Brain microvascular endothelial cell (primary cell): ENCODE results near the gene CLSTN1.

ENCODE experiments used
- DNase-seq: peaks from one replicate; pipeline ENCODE4 v3.0.0-alpha.2; 2020
- H3K27ac ChIP-seq: fragments of 250-450 bp; sonication (Bioruptor Pico); 2 replicates; pipeline ENCODE4 v1.5.1; 2020; ENCODE audit warnings: mild to moderate bottlenecking, moderate library complexity
- H3K27me3 ChIP-seq: fragments of 250-450 bp; sonication (Bioruptor Pico); replicated peaks from 2 replicates; pipeline ENCODE4 v1.5.1; 2020; ENCODE audit warnings: mild to moderate bottlenecking
- H3K36me3 ChIP-seq: fragments of 250-450 bp; sonication (Bioruptor Pico); replicated peaks from 2 replicates; pipeline ENCODE4 v1.5.1; 2020; ENCODE audit warnings: mild to moderate bottlenecking
- H3K4me3 ChIP-seq: 2 replicates; pipeline ENCODE4 v1.5.1; 2011; ENCODE audit warnings: low read depth, mild to moderate bottlenecking, control low read depth, low read length, moderate library complexity
- in situ Hi-C: cut with HindIII; loops from 2 replicates; pipeline ENCODE4 v1.10.0; 2017; ENCODE audit warnings: low sequenced_read_pairs, low pct_ligation_motif_present
- TF ChIP-seq, protein P1 (sequence below): IDR thresholded peaks from 2 replicates; pipeline ENCODE4 v1.5.1; 2011; ENCODE audit warnings: low read depth, mild to moderate bottlenecking, moderate library complexity, low read length, control low read depth, inconsistent platforms; ENCODE audit errors: missing control alignments

Gene CLSTN1

DNA sequence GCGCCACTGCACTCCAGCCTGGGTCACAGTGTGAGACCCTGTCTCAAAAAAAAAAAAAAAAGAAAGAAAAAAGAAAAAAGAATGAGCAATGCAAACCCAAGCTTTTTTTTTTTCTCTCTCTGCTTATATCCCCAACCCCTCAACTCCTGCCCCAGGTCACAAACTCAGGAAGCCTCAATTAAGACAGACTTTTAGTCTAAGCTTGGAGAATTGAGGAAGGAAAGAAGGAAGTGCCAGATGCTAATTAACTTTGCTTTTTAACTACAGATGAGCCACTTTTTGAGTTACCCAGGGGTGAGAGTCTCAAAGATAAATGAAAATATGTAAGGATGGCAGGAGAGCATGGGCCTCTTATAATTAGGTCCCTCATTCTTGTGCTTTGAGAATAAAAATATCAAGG lies 139.0 kb downstream of the CLSTN1 start:
- TF ChIP-seq, protein P1, sequence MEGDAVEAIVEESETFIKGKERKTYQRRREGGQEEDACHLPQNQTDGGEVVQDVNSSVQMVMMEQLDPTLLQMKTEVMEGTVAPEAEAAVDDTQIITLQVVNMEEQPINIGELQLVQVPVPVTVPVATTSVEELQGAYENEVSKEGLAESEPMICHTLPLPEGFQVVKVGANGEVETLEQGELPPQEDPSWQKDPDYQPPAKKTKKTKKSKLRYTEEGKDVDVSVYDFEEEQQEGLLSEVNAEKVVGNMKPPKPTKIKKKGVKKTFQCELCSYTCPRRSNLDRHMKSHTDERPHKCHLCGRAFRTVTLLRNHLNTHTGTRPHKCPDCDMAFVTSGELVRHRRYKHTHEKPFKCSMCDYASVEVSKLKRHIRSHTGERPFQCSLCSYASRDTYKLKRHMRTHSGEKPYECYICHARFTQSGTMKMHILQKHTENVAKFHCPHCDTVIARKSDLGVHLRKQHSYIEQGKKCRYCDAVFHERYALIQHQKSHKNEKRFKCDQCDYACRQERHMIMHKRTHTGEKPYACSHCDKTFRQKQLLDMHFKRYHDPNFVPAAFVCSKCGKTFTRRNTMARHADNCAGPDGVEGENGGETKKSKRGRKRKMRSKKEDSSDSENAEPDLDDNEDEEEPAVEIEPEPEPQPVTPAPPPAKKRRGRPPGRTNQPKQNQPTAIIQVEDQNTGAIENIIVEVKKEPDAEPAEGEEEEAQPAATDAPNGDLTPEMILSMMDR, result no peak
- Histone ChIP-seq H3K27me3 (no peaks in the 10 kb centered on the region), H3K4me3 (no peak overlapping the region), H3K27ac (no peak overlapping the region), H3K36me3 (no peaks in the 10 kb centered on the region)
- no peak for DNase-seq
- in situ Hi-C loops, result no loop called here

DNA sequence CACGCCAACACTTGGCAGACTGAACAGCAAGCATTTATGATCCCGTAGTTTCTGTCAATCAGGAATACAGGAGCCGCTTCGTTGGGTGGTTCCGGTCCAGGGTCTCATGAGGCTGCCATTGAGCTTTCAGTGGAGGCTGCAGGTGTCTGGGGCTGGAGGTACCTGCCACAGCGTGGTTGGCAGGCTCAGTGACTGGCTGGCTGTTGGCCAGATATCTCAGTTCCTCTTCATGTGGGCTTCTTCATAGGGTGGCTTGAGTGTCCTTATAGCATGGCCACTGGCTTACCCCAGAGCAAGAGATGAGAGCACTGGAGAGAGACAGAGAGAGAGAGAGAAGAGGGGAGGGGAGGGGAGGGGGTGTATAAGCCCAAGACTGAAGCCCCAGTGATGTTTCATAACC lies 142.9 kb downstream of the CLSTN1 start:
- TF ChIP-seq, protein P1, result no peak
- in situ Hi-C loops, result no loop called here
- Histone ChIP-seq H3K27ac (no peak overlapping the region), H3K36me3 (no peaks in the 10 kb centered on the region), H3K4me3 (no peak overlapping the region), H3K27me3 (no peaks in the 10 kb centered on the region)
- no peak for DNase-seq

DNA sequence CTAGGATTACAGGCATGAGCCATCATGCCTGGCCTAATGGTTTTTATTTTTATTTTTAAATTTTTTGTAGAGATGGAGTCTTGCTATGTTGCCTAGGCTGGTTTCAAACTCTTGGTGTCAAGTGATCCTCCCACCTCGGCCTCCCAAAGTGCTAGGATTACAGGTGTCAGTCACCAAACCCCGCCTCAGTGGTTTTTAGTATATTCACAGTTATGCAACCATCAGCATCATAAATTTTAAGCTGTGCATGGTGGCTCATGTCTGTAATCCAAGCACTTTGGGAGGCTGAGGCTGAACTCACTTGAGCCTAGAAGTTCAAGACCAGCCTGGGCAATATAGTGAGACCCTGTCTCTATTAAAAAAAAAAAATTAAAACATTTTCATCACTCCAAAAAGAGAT lies 143.7 kb downstream of the CLSTN1 start:
- in situ Hi-C loops, result no loop called here
- TF ChIP-seq, protein P1, result no peak
- no peak for DNase-seq
- Histone ChIP-seq H3K4me3 (no peak overlapping the region), H3K27me3 (no peaks in the 10 kb centered on the region), H3K27ac (no peak overlapping the region), H3K36me3 (no peaks in the 10 kb centered on the region)
